Epithelial cell of proximal tubule (primary cell): Measurements from ENCODE around the gene ANKRD13A. TPM values are rescaled to one million over a fixed set of nuclear protein-coding genes. Genes with fewer than 3 reads are reported as not detected.
"Not testable (repeated sequence)": the region's sequence is repeated elsewhere in the genome, so short reads cannot be mapped to it uniquely, and the experiment has no call there.

Experiments
- DNase-seq: peaks from one replicate; pipeline ENCODE4 v3.0.0-alpha.2; 2011; ENCODE audit warnings: low read depth
- H3K4me3 ChIP-seq: 2 replicates; pipeline ENCODE4 v1.5.1; 2011; ENCODE audit warnings: low read depth, mild to moderate bottlenecking, low read length
- CTCF ChIP-seq: conservative IDR thresholded peaks from 2 replicates; pipeline ENCODE4 v1.5.1; 2012; ENCODE audit warnings: low read depth, mild to moderate bottlenecking, low read length
- total RNA-seq: library from RNA; depleted of rRNA; stranded (reverse); fragments of >200 nt; gene quantifications from 2 replicates; pipeline ENCODE4 v1.2.3, GENCODE V29; 2015

The ANKRD13A gene
- total RNA-seq, 1 donor from 2014 or later, result 43.8 TPM

- H3K4me3 ChIP-seq, result no peak overlapping the region
- TF ChIP-seq CTCF, result no peak
Observed at GRCh38 chr12:110046451-110047187, 47.4 kb downstream of the ANKRD13A start.

GRCh38 chr12:110047297-110047940 lies 48.2 kb downstream of the ANKRD13A start:
- TF ChIP-seq CTCF, result no peak
- H3K4me3 ChIP-seq, result peak overlapping the region; percentile 81
- no peak for DNase-seq

More at GRCh38 chr12:110046451-110047187, 47.4 kb downstream of the ANKRD13A start:
- no peak for DNase-seq

DNA sequence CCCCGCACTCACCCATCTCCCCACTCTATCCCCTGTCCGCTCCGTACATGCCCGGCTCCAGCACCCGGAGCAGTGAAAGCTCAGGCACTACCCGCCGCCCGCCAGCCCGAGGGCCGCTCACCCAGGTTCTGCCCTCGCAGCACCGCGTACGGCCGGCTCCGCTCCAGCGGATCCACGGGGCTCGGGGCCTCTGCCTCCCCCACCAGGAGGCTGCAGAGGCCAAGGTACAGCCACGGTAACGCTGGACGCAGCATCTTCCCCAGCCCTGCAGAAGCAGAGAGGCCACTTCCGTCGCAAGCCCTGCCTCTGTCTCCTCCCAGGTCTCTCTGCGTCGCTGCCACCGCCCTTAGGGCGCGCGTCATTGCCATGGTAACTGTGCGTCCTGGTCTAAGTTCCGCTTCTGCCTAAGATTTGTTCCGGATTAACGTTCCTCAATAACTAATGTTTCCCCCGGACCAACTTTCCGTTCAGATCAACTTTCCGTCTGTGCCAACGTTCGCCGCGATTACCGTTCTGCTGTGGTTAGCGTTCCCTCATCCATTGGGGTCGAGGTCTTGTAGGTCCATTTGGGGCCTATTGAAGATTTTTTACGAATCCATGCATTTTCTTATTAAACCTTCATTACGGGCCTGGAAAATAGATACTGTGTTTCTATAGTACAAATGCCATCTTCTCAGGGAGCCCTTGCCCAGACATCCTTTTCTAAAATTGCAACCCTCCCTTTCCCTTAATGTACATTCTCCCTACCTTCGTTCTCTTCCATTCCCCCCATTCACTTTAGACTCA lies 49.2 kb downstream of the ANKRD13A start, which contains the start of gene C12orf76:
TSS of gene C12orf76 (minus strand) at position 281 of the 786 bp plus-strand sequence. CDS start at position 254, 27 bp downstream.
- no peak for TF ChIP-seq CTCF

DNA sequence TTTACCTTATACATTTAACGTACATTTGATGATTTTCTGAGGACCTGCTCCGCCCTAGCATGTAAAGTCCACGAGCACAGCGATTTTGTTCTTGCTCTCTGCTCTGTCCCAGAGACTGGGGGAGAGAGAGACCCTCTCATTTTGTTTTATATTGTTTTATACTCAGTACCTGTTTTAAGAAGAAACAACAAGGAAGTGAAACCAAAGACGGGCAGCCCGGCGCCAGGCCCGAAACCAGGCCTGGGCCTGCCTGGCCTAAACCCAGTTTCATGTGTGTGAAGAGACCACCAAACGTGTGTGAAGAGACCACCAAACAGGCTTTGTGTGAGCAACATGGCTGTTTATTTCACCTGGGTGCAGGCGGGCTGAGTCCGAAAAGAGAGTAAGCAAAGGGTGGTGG lies 49.8 kb downstream of the ANKRD13A start:
- not testable (repeated sequence) for DNase-seq
- peak overlapping the region; percentile 81 for H3K4me3 ChIP-seq

More for the DNA sequence above, 49.2 kb downstream of the ANKRD13A start, which contains the start of gene C12orf76:
- DNase-seq, result peak; percentile 83
- H3K4me3 ChIP-seq, result peak within 1 kb of the TSS; percentile 81

DNA sequence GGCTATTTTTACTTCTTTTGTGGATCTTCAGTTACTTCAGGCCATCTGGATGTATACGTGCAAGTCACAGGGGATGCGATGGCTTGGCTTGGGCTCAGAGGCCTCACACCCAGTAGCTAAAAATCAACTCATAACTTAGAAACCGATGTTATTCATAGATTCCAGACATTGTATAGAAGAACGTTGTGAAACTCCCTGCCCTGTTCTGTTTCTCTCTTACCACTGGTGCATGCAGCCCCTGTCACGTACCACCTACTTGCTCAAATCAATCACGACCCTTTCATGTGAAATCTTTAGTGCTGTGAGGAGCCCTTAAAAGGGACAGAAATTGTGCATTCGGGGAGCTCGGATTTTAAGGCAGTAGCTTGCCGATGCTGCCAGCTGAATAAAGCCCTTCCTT lies 50.4 kb downstream of the ANKRD13A start:
- not testable (repeated sequence) for H3K4me3 ChIP-seq, DNase-seq

DNA sequence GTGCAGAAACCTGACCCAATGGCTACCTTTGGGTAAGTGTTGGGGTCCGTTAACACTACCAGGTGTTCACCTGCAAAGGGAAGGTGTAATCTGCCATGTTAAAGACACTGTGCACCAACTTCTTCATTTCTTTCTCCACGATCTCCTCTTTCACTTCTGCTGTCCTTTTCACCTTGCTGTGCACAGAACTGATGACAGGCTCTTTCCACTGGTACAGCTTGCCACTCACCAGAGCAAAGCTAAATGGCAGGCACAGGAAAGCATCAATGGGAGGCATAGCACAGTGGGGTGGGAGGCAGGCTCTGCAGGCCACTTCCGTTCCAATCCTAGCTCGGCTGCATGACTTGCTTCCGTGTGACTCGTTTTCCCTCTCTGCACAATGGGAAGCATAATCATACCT lies 51.7 kb downstream of the ANKRD13A start:
- no peak for DNase-seq
- no peak for TF ChIP-seq CTCF
- no peak overlapping the region for H3K4me3 ChIP-seq

DNA sequence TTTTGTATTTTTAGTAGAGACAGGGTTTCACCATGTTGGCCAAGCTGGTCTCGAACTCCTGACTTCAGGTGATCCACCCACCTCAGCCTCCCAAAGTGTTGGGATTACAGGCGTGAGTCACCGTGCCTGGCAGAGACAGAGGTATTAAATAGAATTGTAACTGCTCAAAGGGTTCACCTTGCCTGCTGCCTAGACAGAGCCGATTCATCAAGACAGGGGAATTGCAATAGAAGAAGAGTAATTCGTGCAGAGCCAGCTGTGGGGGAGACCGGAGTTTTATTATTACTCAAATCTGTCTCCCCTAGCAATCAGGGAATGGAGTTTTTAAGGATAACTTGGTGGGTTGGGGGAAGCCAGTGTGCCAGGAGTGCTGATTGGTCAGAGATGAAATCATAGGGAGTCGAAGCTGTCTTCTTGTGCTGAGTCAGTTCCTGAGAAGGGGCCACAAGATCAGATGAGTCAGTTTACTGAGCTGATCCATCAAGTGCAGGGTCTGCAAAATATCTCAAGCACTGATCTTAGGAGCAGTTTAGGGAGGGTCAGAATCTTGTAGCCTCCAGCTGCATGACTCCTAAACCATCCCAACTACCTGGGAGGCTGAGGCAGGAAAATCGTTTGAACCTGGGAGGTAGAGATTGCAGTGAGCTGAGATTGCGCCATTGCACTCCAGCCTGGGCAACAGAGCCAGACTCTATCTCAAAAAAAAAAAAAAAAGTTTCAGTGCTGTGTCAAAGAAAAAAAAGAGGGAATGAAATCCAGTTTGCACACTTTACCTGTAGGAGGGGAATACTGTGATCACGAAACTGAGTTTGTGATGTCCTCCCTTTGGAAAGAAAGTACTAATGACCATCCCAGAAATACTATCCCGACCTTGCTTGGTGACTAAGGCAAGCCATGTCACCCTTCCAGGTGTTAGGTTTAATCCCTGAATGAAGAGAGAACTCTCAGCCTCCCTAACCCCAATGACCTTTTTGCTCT lies 56.4 kb downstream of the ANKRD13A start:
- DNase-seq, result peak; percentile 82
- not testable (repeated sequence) for H3K4me3 ChIP-seq

DNA sequence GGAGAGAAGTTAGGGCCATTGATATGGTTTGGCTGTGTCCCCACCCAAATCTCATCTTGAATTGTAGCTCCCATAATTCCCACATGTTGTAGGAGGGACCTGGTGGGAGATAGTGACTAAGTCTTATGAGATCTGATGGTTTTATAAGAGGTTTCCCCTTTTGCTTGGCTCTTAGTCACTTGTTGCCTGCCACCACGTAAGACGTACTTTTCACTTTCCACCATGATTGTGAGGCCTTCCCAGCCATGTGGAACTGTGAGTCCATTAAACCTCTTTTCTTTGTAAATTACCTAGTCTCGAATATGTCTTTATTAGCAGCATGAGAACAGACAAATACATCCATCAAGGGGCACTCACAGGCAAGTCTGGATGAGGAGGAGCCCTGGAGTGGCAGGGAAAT lies 57.4 kb downstream of the ANKRD13A start:
- DNase-seq, H3K4me3 ChIP-seq: not testable (repeated sequence)
